Activated T-helper 17 cell treated with anti-CD3 and anti-CD28 coated beads, Interleukin-2, amount 50 U/mL, for 72 hours (primary cell): ENCODE data around the gene POP7. TPM values are rescaled to one million over a fixed set of nuclear protein-coding genes. Genes with fewer than 3 reads are reported as not detected.
"Not testable (repeated sequence)": the region's sequence is repeated elsewhere in the genome, so short reads cannot be mapped to it uniquely, and the experiment has no call there.

Experiments used
- ATAC-seq: fragments of 150-1000 bp; cut with Tn5 transposase; replicated peaks from 2 replicates; pipeline ENCODE4 v1.10.0; 2021; ENCODE audit warnings: mild to moderate bottlenecking, moderate library complexity
- H3K27ac Mint-ChIP-seq: one replicate; pipeline ENCODE4 v1.8.0; 2022; ENCODE audit warnings: mixed read lengths
- H3K27me3 Mint-ChIP-seq: one replicate; pipeline ENCODE4 v1.8.0; 2022; ENCODE audit warnings: mixed read lengths
- H3K36me3 Mint-ChIP-seq: one replicate; pipeline ENCODE4 v1.8.0; 2022; ENCODE audit warnings: low read depth, mild to moderate bottlenecking, mixed read lengths
- H3K4me1 Mint-ChIP-seq: one replicate; pipeline ENCODE4 v1.8.0; 2022; ENCODE audit warnings: mixed read lengths
- H3K4me3 Mint-ChIP-seq: one replicate; pipeline ENCODE4 v1.8.0; 2022; ENCODE audit warnings: mild to moderate bottlenecking, mixed read lengths
- H3K9me3 Mint-ChIP-seq: one replicate; pipeline ENCODE4 v1.8.0; 2022; ENCODE audit warnings: mixed read lengths
- total RNA-seq, 2 donors: library from RNA; stranded (reverse); gene quantifications; one replicate each; pipeline ENCODE4 v1.2.3, GENCODE V29; 2022

POP7 gene
- total RNA-seq: 10 to 100 TPM; 29.6 to 68.9 TPM

DNA sequence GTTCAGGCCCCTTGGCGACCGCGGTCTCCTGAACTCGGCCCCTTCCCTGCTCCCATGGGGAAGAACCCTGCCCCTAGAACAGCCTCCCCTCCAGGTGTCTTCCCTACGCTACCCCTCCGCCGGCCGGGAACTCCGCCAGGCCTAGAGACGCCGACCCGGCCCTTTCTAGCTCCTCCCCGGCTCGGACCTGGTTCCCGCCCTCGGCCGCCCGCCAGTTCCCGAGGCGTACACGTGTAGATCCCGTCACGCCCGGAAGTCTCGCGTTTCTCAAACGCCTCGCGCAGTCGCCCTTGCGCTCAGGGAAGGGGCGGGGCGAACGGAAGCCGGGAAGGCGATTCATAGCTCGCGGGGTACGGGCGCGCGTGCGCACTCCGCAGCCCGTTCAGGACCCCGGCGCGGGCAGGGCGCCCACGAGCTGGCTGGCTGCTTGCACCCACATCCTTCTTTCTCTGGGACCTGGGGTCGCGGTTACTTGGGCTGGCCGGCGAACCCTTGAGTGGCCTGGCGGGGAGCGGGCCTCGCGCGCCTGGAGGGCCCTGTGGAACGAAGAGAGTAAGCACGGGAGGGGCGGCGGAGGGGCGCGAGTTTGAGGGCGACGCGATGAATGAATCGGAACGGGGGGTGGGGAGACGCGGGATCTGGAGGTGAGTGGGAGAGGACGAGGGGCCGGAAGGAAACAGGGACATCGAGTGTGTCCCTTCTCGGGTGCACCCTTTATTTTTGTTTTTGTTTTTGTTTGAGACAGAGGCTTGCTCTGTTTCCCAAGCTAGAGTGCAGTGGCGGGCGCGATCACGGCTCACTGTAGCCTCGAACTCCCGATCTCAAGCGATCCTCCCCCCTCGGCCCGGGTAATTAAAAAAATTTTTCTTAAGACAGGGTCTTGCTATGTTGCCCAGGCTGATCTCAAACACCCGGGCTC, at the start of gene POP7:
POP7 (plus strand) TSS at position 369 of the 919 bp plus-strand sequence. CDS start 710 bp downstream, outside the sequence.
- ATAC-seq: peak; percentile 99

DNA sequence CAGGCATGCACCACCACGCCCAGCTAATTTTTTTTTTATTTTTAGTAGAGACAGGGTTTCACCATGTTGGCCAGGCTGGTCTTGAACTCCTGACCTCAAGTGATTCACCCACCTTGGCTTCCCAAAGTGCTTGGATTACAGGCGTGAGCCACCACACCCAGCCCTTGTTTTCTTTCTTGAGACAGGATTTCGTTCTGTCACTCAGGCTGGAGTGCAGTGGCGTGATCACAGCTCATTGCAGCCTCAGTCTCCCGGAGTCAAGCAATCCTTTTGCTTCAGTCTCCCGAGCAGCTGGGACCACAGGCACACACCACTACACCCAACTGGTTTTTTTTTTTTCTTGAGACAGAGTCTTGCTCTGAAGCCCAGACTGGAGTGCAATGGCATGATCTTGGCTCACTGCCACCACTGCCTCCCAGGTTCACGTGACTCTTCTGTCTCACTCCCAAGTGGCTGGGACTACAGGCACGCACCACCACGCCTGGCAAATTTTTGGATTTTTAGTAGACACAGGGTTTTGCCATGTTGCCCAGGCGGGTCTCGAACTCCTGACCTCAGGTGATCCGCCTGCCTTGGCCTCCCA, 43.6 kb upstream of the POP7 start:
- H3K4me3 Mint-ChIP-seq, H3K27ac Mint-ChIP-seq, H3K9me3 Mint-ChIP-seq, H3K4me1 Mint-ChIP-seq, H3K36me3 Mint-ChIP-seq, ATAC-seq: not testable (repeated sequence)
- peaks cover 11% of the 10 kb centered on the region for H3K27me3 Mint-ChIP-seq

More for the DNA sequence above, at the start of gene POP7:
- H3K27me3 Mint-ChIP-seq: no peaks in the 10 kb centered on the region
- peaks cover 34% of the 10 kb centered on the region for H3K36me3 Mint-ChIP-seq
- peak within 1 kb of the TSS; percentile 96 for H3K27ac Mint-ChIP-seq
- no peaks in the 10 kb centered on the region for H3K9me3 Mint-ChIP-seq
- H3K4me1 Mint-ChIP-seq: peaks cover 6% of the 10 kb centered on the region
- peak within 1 kb of the TSS; percentile 95 for H3K4me3 Mint-ChIP-seq

DNA sequence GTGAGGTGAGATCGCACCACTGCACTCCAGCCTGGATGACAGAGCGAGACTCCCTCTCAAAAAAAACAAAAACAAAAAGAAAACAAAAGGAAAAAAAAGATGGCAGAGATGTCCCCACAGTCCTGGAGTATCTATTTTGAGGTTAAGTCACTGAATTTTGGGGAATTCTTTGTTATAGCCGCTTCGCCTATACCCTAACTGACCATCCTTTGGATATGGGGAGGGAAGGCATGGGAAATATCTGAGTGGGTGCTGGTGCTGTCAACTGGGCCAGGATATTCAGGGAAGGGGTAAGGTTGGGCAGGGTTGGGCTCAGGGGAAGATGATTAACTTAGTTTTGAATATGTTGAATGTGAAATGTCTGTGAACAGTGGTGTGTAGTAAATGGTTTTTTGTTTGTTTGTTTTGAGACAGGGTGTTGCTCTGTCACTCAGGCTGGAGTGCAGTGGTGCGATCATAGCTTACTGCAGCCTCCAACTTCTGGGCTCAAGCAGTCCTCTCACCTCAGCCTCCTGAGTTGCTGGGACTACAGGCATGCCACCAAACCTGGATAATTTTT, 40.7 kb upstream of the POP7 start:
- Mint-ChIP-seq H3K4me3 (no peak overlapping the region), H3K36me3 (no peaks in the 10 kb centered on the region), H3K27me3 (peaks cover 3% of the 10 kb centered on the region), H3K9me3 (no peaks in the 10 kb centered on the region), H3K27ac (no peak overlapping the region), H3K4me1 (peaks cover 4% of the 10 kb centered on the region)
- no peak for ATAC-seq

DNA sequence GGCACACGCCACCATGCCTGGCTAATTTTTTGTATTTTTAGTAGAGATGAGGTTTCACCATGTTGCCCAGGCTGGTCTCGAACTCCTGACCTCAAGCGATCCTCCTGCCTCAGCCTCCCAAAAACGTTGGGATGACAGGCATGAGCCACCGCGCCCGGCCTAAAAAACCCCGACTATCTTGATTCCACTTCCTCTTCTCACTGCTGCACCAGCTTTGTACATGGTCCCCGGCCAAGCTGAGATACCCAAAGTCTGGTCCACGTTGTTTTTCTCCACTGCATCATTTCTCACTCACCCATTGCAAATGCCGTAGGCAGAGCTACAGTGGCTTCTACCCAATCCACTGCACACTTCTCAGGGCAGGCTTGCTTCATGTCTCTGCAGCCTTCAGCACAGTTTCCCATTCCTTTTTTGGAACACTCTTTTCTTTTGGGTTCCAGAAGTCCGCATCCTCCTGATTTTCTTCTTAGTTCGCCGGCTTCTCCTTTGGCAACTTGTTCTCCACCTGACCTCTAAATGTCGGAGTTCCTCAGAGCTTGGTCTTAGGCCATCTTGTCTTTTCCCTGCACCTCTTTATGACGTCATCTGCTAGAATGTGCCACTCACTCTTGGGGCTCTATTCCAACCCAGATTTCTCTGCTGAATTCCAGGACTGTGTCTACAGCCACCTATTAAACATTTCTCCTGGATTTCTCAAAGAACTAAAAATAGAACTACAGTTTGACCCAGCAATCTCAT, 38.4 kb upstream of the POP7 start:
- Mint-ChIP-seq H3K36me3 (no peaks in the 10 kb centered on the region), H3K4me3 (no peak overlapping the region), H3K27ac (no peak overlapping the region), H3K9me3 (no peaks in the 10 kb centered on the region), H3K27me3 (no peaks in the 10 kb centered on the region), H3K4me1 (peaks cover 4% of the 10 kb centered on the region)
- no peak for ATAC-seq

DNA sequence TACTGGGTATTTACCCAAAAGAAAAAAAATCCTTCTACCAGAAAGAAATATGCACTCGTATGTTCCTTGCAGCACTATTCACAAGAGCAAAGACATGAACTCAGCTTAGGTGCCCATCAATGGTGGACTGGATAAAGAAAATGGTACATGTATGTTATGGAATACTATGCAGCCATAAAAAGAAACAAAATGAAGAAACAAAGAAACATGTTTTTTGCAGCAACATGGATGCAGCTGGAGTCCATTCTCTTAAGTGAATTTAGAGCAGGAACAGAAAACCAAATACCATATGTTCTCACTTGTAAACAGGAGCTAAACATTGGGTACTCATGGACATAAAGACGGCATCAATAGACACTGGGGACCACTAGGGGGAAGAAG, 37.9 kb upstream of the POP7 start:
- ATAC-seq: no peak
- no peaks in the 10 kb centered on the region for H3K9me3 Mint-ChIP-seq
- no peak overlapping the region for H3K4me3 Mint-ChIP-seq
- no peaks in the 10 kb centered on the region for H3K36me3 Mint-ChIP-seq
- no peak overlapping the region for H3K27ac Mint-ChIP-seq
- H3K4me1 Mint-ChIP-seq: peaks cover 4% of the 10 kb centered on the region
- H3K27me3 Mint-ChIP-seq: no peaks in the 10 kb centered on the region

DNA sequence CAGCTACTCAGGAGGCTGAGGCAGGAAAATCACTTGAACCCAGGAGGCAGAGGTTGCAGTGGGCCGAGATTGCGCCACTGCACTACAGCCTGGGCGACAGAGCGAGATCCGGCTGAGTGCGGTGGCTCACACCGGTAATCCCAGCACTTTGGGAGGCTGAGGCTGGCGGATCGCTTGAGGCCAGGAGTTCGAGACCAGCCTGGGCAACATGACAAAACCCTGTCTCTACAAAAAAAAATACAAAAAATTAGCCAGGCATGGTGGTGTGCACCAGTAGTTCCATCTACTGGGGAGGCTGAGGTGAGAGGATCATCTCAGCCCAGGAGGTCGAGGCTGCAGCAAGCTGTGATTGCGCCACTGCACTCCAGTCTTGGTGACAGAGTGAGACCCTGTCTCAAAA, 36.8 kb upstream of the POP7 start:
- not testable (repeated sequence) for H3K4me3 Mint-ChIP-seq, H3K27me3 Mint-ChIP-seq, H3K27ac Mint-ChIP-seq, H3K9me3 Mint-ChIP-seq, H3K4me1 Mint-ChIP-seq, ATAC-seq, H3K36me3 Mint-ChIP-seq

DNA sequence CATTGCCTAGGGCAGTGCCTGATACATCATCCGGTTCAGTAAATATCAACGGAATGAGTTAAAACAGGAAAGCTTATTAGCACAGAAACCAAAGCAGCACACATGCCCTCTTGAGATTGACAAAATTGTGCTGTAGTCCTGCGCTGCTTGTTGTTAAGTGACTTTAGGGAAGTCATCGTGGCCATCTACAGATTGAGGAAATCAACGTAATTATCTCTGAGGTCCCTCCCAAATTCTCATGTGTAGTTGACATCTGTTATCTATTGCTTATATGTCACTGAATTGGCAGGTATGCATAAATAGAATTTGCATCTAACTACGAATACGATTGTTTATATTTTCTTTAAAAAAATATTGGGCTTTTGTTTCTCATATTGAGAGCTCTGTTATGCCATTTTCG, 35.8 kb upstream of the POP7 start:
- no peak for ATAC-seq
- Mint-ChIP-seq H3K9me3 (no peaks in the 10 kb centered on the region), H3K4me3 (no peak overlapping the region), H3K36me3 (peaks cover 11% of the 10 kb centered on the region), H3K27ac (no peak overlapping the region), H3K27me3 (no peaks in the 10 kb centered on the region), H3K4me1 (peaks cover 4% of the 10 kb centered on the region)

DNA sequence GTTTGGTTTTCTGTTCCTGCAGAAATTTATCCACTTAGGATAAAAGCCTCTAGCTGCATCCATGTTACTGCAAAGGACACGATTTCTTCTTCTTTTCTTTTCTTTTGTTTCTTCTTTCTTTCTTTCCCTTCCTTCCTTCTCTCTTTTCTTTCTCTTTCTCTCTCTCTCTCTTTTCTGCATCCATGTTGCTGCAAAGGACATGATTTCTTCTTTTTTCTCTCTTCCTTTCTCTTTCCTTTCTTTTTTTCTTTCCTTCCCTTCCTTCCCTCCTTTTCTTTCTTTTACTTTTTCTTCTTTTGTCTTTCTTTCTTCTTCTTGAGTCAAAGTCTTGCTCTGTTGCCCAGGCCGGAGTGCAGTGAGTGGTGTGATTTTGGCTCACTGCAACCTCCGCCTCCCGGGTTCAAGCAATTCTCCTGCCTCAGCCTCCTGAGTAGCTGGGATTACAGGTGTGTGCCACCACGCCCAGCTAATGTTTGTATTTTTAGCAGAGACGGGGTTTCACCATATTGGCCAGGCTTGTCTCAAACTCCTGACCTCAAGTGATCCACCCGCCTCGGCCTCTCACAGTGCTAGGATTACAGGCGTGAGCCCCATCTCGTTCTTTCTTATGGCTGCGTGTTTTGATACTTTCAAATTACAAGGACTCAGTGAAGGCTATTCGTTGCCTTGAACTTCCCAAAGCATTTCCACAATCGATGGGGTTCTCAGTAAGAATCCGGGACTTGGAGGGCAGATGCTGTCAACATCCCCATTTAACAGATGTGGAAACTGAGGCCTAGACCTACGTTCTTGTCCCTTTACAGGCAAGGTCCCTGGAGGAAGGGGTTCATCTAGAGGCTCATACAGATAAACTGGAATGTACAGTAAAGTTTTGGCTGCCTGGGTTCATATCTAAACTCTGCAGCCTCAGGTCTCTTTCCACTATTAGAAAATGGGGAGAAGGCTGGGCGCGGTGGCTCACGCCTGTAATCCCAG, 34.3 kb upstream of the POP7 start:
- Mint-ChIP-seq H3K9me3 (no peaks in the 10 kb centered on the region), H3K4me1 (peaks cover 8% of the 10 kb centered on the region), H3K27ac (no peak overlapping the region), H3K36me3 (peaks cover 17% of the 10 kb centered on the region), H3K27me3 (no peaks in the 10 kb centered on the region), H3K4me3 (peak overlapping the region; percentile 93)
- no peak for ATAC-seq

DNA sequence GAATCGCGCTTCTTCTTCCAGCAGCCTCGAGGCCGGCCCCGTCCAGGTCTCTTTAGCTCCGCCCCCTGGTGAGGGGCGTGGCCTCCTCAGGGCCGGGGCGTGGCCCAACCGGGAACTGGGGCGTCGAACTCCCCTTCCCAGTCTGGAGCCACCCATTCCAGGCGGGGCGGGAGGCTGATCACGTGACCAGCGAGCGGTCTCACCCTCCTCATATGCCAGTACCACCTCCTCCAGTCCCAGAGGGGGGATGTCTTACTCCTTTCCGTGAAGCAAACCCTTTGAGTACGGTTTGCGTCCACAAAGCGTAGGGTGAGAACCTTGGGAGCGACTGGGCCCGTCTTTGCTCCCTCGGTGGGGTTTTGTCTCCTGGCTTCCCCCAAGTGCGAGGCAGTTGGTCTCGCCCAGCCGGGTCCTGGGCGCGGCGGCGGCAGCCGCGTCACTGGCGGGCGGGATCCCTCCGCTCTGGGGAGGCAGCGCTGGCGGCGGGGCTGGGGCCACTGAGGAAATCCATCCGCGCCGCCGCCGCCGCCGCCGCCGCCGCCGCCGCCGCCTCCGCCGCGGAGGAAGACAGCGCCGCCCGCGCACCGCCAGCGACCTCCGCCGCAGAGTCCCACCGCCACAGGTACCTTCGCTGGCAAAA, 32.5 kb upstream of the POP7 start, which contains the start of gene GNB2:
GNB2 (plus strand) TSS at position 439 of the 640 bp plus-strand sequence. CDS start 2,526 bp downstream, outside the sequence.
- ATAC-seq: peak; percentile 82
- H3K27me3 Mint-ChIP-seq: no peaks in the 10 kb centered on the region
- no peaks in the 10 kb centered on the region for H3K9me3 Mint-ChIP-seq
- peaks cover 35% of the 10 kb centered on the region for H3K36me3 Mint-ChIP-seq
- peak within 1 kb of the TSS; percentile 93 for H3K4me3 Mint-ChIP-seq
- H3K27ac Mint-ChIP-seq: peak within 1 kb of the TSS; percentile 88
- H3K4me1 Mint-ChIP-seq: peaks cover 13% of the 10 kb centered on the region

DNA sequence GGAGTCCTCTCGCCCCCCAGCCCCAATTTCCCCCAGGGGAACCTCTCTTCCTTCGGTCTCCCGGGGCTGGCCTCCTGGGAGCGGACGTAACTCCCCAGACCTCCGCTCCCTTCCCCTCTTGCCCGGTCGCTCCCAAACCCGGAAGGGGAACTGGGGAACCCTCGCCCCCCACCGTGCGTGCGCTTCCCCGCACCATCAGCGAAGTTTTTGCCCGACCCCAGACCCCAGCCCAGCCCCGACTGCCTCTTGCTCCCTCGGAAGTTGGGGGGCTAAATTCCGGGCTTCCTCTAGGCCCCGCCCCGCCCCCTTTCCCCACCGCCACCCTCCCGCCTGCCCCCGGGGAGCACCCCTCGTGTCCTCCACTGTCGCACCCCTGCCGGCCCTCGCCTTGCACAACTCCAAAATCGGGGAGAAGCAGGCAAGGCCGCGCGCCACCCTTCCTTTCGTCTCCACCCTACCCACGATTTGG, 31.9 kb upstream of the POP7 start:
- H3K27me3 Mint-ChIP-seq: no peaks in the 10 kb centered on the region
- no peak for ATAC-seq
- peaks cover 39% of the 10 kb centered on the region for H3K36me3 Mint-ChIP-seq
- H3K9me3 Mint-ChIP-seq: no peaks in the 10 kb centered on the region
- H3K27ac Mint-ChIP-seq: peak overlapping the region; percentile 88
- H3K4me3 Mint-ChIP-seq: peak overlapping the region; percentile 93
- H3K4me1 Mint-ChIP-seq: peaks cover 15% of the 10 kb centered on the region

DNA sequence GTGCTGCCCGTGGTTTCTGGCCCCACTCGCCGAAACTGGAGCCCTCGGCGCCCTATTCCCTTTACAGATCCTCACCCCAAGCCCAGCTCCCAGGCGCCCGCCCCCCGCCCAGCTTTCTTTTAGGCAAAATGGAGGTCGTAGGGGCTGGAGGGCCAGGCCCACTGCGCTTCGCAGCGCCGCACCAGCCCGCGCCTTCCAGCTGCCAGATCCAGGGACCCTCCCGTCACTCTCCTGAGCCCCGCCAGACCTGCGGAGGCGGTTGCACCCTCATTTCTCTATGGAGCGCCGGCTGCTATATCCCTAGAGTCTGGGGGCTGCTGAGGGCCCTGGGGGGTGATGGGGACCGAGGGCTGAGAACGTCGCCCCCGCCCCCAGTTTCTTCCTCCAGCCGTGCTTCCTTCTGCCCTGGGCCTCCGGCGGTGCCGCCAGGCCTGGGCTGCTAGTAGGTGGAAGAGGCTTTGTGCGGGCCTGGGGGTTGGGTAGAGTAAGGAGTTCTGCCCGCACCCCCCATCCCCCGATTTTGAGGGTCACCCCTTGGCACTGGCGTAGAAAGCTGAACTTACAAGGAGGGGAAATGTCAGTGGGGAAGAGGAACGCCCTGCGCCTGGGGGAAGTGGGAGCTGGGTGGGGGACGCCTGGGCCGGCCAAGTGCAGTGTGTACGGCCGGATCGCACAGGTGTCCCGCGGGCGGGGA, 31.4 kb upstream of the POP7 start:
- H3K36me3 Mint-ChIP-seq: peaks cover 45% of the 10 kb centered on the region
- ATAC-seq: no peak
- H3K27me3 Mint-ChIP-seq: no peaks in the 10 kb centered on the region
- no peaks in the 10 kb centered on the region for H3K9me3 Mint-ChIP-seq
- H3K4me1 Mint-ChIP-seq: peaks cover 19% of the 10 kb centered on the region
- peak overlapping the region; percentile 93 for H3K4me3 Mint-ChIP-seq
- H3K27ac Mint-ChIP-seq: peak overlapping the region; percentile 88

DNA sequence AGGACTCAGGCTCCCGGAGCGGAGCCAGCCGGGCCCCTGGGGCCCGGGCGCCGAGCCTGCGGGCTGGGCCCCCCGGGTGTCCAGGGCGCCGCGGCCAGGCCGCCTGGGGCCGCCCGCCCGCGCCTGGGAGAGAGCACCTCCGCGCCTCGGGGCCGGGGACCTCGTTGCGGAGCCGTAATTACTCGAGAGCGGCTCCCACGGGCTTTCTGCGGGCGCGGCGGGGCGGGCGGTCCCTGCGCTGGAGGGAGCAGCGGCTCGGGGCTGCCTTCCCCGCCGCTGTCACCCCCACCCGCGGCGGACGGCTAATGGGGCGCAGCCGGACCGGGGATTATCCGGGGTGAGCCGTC, 30.8 kb upstream of the POP7 start:
- ATAC-seq: no peak
- H3K9me3 Mint-ChIP-seq: no peaks in the 10 kb centered on the region
- peaks cover 50% of the 10 kb centered on the region for H3K36me3 Mint-ChIP-seq
- H3K27me3 Mint-ChIP-seq: no peaks in the 10 kb centered on the region
- H3K4me3 Mint-ChIP-seq: peak overlapping the region; percentile 93
- H3K4me1 Mint-ChIP-seq: peaks cover 21% of the 10 kb centered on the region
- peak overlapping the region; percentile 88 for H3K27ac Mint-ChIP-seq
